HG02798 (cell line): Measurements from ENCODE around the gene PSKH1.
"Not testable (repeated sequence)": the region's sequence is repeated elsewhere in the genome, so short reads cannot be mapped to it uniquely, and the experiment has no call there.

ENCODE experiments used
- ATAC-seq: cut with Tn5 transposase; IDR thresholded peaks from one replicate; pipeline ENCODE4 v1.9.1; 2021; ENCODE audit warnings: mild to moderate bottlenecking; ENCODE audit not compliant: unreplicated experiment, poor library complexity

PSKH1 gene

GRCh38 chr16:67885545-67885944, 7.5 kb upstream of the PSKH1 start:
- ATAC-seq = no peak

DNA sequence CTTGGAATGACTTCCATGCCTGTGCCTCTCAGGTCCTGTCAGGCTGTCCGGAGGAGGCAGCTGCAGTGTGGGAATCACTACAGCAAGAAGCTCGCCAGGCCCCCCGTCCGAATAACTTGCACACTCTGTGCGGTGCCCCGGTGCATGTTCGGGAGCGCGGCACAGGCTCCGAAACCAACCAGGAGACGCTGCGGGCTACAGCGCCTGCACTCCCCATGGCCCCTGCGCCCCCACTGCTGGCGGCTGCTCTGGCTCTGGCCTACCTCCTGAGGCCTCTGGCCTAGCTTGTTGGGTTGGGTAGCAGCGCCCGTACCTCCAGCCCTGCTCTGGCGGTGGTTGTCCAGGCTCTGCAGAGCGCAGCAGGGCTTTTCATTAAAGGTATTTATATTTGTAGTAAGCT, 7.1 kb upstream of the PSKH1 start:
- ATAC-seq = no peak

GRCh38 chr16:67886387-67886786, 6.7 kb upstream of the PSKH1 start:
- no peak for ATAC-seq

DNA sequence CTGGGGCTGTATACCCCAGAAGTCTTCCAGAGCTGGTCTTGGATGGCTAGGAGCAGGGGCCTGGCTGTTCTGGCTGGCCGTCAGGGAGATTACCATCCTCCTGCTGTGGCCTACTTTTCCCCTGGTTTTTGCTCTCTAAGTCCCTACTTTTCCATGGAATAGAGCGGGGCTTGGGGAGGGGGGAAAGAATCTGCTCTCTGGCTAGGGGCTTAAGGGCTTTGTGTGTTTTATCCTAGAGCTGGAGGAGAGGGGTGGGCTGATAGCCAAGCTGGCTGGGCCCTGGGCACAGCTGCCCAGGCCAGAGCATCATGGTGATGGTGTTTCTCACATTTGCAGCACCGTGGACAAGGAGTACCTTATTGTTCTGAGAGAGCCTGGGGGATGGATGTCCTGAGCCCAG, 4.7 kb upstream of the PSKH1 start:
- ATAC-seq = no peak

DNA sequence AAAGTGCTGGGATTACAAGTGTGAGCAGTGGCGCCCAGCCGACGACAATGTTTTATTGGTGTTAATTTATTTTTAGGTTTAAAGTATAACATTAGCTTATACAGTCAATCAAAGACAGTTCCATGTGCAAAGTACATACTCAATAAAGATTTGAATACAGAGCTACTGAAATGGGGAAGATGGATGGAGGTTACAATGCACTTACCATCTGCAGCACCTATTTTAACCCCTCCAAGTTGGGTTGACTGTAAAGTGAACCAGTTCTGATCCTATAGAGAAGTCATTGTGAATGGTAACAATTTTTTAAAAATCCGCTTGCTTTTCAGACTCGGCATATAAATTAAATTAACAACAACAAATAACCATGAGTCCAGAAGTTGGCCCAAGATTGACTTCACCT, 679 bp upstream of the PSKH1 start:
- ATAC-seq = no peak

GRCh38 chr16:67893743-67894399, 817 bp downstream of the PSKH1 start:
- ATAC-seq = no peak

- ATAC-seq = no peak
Measured at GRCh38 chr16:67897231-67897630, 4.2 kb downstream of the PSKH1 start.

DNA sequence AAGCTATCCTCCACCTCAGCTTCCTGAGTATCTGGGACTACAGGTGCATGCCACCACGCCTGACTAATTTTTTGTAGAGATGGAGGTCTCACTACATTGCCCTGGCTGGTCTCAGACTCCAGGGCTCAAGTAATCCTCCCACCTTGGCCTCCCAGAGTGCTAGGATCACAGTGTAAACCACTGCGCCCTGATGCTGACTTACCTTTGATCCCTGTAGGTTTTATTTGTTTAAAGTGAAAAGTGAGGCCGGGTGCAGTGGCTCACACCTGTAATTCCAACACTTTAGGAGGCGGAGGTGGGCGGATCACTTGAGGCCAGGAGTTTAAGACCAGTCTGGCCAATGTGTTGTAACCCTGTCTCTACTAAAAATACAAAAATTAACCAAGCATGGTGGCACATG, 8.7 kb downstream of the PSKH1 start:
- no peak for ATAC-seq

GRCh38 chr16:67902831-67903230, 9.8 kb downstream of the PSKH1 start:
- ATAC-seq = no peak

DNA sequence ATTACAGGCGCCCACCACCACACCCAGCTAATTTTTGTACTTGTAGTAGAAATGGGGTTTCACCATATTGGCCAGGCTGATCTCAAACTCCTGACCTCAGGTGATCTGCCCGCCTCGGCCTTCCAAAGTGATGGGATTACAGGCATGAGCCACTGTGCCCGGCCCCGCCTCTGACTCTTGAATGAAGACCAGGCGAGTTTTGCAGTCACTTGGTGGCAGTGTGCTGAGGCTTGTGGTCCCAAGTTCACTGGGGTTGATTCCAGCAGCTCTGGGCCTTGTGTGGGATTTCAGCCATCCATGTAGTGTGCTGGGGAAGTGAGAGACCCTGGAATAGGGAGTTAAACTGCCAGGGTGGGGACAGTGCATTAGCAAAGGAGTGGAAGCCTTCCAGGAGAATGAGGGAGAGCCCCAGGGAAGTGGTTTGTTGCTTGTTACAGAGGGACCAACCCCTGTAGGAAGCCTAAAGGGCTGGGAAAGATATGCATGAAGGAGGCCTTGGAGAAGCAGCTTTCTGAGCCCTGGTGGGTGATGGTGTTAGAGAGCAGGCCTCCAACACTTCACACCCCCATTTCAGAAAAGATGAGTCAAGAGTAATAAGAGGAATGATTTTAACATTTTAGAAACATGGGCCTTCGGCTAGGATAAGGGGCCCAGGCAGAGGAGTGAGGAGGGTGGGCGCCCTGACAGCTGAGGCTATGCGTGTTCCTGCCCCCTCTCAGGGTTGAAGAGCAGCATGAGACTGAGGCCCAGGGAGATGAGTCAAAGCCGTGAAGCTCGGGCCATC, 14.5 kb downstream of the PSKH1 start:
- ATAC-seq = no peak

- no peak for ATAC-seq
Measured at GRCh38 chr16:67909056-67909742, 16.1 kb downstream of the PSKH1 start.

GRCh38 chr16:67910158-67910557, 17.1 kb downstream of the PSKH1 start:
- ATAC-seq = peak; percentile 59

DNA sequence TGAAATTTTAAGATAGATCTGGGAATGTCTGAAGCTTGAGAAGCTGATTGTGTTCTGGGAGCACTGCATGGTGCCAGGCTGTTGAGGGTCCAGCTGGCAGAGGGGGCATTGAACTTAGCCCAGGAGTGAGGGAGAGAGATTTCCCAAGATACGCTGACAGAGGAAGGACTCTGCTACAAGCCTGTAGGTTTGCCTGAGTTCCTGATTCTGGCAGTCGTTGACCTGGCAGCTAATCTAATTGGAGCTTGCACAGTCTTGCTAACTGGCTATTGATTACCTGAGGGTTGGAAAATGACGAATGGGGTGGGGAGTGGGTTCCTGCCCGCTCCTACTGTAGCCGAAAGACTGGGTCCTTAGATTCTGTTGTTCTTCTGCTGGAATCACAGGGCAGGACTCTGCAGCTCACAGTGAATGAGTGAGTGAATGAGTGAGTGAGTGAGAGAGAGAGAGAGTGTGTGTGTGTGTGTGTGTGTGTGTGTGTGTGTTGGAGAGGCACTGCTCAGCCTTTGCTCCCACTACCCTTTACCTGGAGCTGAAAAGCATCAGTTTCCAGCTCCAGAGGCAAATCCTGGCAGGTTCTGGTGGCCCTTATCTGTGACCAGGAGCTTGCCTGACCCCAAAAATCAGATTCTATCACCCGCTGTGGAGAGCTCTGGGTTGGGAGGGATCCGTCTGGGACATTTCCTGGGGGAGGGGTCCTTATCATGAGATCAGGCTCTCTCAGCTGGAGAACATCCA, 21.9 kb downstream of the PSKH1 start:
- ATAC-seq = no peak

DNA sequence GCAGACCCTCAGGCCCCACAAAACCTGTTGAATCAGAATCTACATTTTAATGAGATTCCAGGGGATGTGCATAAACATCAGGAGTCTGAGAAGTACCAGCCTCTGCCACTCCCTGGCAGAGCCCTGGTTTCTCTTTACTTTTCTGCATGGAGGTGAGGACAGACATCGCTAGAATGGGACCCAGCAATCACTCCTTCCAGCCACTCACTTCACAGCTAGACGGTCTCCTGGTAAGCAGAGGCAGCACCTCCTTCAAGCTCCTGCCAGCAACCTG, 22.4 kb downstream of the PSKH1 start:
- not testable (repeated sequence) for ATAC-seq

DNA sequence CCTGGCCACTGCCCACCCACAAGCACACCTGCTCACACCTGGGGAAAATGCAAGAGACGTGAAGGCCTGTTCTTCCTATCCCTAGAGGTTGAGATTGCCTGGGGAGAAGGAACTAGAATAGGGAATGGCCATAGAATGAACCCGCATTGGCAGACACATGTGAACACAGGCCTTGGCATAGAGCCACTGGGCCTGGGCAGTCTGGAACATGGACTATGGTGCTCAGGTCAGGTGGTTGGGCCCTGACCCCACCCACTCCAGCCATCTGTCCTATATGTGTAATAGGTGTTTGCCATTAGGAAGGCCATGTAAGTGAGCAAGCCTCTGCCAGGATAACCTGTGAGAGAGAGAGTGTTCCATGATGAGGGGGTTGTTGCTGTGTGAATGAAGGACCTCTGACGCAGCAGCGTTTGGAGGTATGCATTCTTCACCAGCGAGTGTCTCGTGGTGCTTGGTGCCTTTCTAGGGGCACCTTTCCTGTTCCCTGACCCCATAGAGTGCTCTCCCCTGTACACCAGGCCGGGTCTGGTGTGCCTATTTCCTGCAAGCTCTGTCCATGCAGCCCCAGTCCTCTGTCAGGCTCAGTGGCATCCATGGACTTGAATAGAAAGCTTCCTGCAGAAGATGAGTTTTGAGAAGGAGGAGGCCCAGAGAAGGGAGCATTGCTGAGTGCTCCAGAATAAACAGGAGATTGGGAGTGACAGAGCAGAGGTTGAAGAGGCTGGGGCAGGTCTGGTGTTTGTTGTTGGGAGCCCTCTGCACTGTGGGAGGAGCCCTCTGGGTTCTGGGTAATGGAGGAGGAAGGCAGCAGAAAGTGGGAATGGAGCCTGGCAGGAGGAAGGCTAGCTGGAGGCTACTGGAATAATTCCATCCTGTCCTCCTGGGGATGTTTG, 23.0 kb downstream of the PSKH1 start:
- ATAC-seq = no peak

DNA sequence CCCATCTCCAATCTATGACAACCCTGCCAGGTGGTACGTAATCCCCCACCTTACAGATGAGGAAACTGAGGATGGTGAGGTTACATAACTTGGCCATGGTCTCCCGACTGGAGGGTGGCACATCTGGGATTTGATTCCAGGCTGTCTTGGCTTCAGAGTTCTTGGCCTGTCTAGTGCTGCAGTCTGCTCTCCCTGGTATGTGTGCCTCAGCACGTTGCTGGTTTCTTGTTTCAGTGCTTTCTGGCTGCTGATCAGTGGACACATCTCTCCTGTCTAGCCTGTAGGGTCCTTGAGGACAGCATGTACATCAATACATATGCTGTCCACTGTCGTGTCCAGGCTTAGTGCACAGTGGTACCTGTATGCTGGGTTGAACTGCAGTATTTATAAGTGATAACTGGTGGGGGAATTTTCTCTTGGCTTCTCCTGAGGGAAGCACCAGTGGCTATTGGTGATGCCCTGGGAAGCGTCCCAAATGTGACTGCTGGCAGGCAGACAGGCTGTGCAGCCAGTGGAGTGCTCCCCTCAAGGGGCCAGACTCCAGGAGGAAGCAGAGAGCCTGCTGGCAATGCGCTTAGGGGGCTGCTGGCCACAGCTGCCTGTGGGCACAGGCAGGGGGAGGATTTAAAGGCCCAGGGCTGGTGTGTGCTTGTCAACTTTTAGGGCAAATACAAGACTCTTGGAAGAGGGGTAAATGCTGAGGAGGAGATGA, 24.2 kb downstream of the PSKH1 start:
- ATAC-seq = no peak

- no peak for ATAC-seq
Measured at GRCh38 chr16:67917852-67918236, 24.8 kb downstream of the PSKH1 start.

GRCh38 chr16:67919622-67920221, 26.7 kb downstream of the PSKH1 start:
- no peak for ATAC-seq

DNA sequence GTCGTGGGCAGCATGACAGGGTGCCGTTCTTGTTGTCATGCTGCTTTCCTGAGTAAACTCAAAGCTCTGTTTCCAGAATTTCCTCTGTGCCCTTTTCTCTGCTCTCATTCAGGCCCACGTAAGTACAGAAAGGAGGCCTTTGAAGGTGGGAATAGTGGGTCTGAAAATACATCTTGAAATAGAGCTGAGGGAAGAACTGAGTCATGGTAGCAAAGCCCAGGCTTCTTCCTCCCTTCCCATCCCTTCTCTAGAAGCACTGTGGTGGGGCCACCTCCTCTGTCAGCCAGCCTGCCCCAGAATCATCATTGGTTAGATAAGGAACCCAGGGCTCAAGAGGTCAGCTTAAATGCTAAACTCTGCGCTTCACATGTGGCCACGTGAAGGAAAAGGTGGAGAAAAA, 29.2 kb downstream of the PSKH1 start:
- ATAC-seq = no peak
